K562 (cell line): Measurements from ENCODE around the gene PTTG1IP. TPM values are rescaled to one million over a fixed set of nuclear protein-coding genes. Genes with fewer than 3 reads are reported as not detected.

Source experiments
- BRCA1 ChIP-seq, 2 experiments: fragments of 450-650 bp in 1 of 2; sonication (generic) in 1 of 2; formaldehyde crosslinking in 1 of 2; IDR thresholded peaks; 2 replicates each; pipeline versions ENCODE4 v1.5.0 to v1.6.1; 2017 to 2020; ENCODE audit warnings: mild to moderate bottlenecking in 1 of 2, missing genetic modification reagents in 1 of 2
- ETS2 ChIP-seq: IDR thresholded peaks from 2 replicates; pipeline ENCODE4 v1.6.1; 2016; ENCODE audit warnings: borderline replicate concordance, missing genetic modification characterization, mild to moderate bottlenecking, moderate library complexity, missing compliant biosample characterization; ENCODE audit not compliant: poor library complexity, severe bottlenecking
- ETV6 ChIP-seq, 3 experiments: fragments of 150-350 bp in 1 of 3; sonication (generic) in 1 of 3; formaldehyde crosslinking in 1 of 3; IDR thresholded peaks; 2 replicates each; pipeline versions ENCODE4 v1.6.1 to v1.8.0; 2014 to 2022; ENCODE audit warnings: borderline replicate concordance in 2 of 3, low read depth in 2 of 3, antibody characterized with exemption in 1 of 3, low read length in 1 of 3, mild to moderate bottlenecking in 1 of 3, missing genetic modification reagents in 1 of 3
- PTRF ChIP-seq: fragments of 450-650 bp; IDR thresholded peaks from 2 replicates; pipeline ENCODE4 v1.6.1; 2016; ENCODE audit warnings: mild to moderate bottlenecking, missing genetic modification characterization, missing compliant biosample characterization
- ZNF3 ChIP-seq: fragments of 250-450 bp; sonication (Bioruptor Pico); IDR thresholded peaks from 2 replicates; pipeline ENCODE4 v1.5.0; 2021; ENCODE audit warnings: mild to moderate bottlenecking, moderate library complexity
- polyA plus RNA-seq, 8 experiments: library from polyadenylated mRNA; depleted of rRNA in 4 of 8; stranded (reverse) in 5 of 8; unstranded in 3 of 8; fragments of >200 nt; fragmentation: Nextera tagmentation in 2 of 8; fragmentation: Illumina TruSeq in 1 of 8; extraction: Ambion mirVana in 2 of 8; extraction: Trizol in 1 of 8; gene quantifications; 2 replicates each; pipeline versions ENCODE4 v1.2.1 to v1.2.3, GENCODE V29; 2011 to 2014; ENCODE audit warnings: inconsistent platforms in 1 of 8, missing spikeins in 1 of 8
- total RNA-seq, 7 experiments: library from RNA; depleted of rRNA in 6 of 7; stranded (reverse); fragments of >200 nt in 6 of 7; fragmentation: Illumina TruSeq in 2 of 7; extraction: Trizol in 2 of 7; gene quantifications; 2 replicates each; pipeline versions ENCODE4 v1.2.1 to v1.2.3, GENCODE V29; 2011 to 2021; ENCODE audit warnings: low replicate concordance in 1 of 7
- TF ChIP-seq, protein P1 (sequence below): fragments of 450-650 bp; IDR thresholded peaks from 2 replicates; pipeline ENCODE4 v1.6.1; 2016; ENCODE audit warnings: low read depth
- TF ChIP-seq, protein P2 (sequence below), 2 experiments: IDR thresholded peaks; 2 replicates each; pipeline ENCODE4 v1.6.1; 2012; ENCODE audit warnings: improper control_type of control experiment in 2 of 2, low read depth in 2 of 2, low read length in 2 of 2, borderline replicate concordance in 1 of 2
- TF ChIP-seq, protein P3 (sequence below): fragments of 450-650 bp; IDR thresholded peaks from 2 replicates; pipeline ENCODE4 v1.6.1; 2016; ENCODE audit warnings: antibody characterized with exemption
- TF ChIP-seq, protein P4 (sequence below): fragments of 250-450 bp; sonication (Bioruptor Pico); IDR thresholded peaks from 2 replicates; pipeline ENCODE4 v1.4.0; 2020; ENCODE audit warnings: mild to moderate bottlenecking, moderate library complexity

PTTG1IP gene
- total and polyA plus RNA-seq, 9 of the 15 experiments (the other 6 are each of a cell fraction or from before 2014, with no cell fraction given) = 5.0 to 99.3 (median 82.4) TPM

DNA sequence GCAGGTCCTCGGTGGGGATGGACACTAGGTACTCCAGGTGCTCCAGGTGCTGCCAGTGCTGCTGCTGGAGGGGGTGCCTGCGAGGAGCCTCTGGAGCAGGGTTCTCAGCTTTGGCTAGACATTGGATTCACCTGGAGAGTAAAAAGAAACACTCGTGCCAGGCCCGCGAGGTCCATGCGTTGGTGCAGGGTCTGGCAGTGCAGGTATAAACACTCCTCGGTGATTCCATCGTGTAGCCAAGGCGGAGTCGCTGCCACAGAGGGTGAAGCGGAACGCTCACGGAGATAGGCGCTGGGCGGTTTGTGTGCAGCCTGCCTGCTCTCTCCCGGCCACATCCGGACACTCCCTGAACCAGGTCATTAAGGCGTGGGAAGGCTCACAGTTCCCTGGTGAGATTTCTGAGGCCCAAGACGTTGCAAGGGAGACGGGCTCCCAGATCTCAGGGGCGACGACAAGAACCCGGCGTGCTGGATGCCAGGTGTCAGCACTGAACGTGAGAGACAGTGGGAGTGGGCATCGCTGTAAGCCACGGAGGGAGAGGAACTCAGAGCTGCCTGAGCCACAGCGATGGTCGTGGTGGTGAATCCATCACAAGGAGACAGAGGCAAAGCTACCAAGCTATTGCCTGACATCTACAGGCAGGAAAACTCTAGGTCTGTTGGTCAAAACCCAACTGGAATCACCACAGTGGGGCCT is 38.4 kb downstream of the PTTG1IP start (continued):
- TF ChIP-seq, protein P1, sequence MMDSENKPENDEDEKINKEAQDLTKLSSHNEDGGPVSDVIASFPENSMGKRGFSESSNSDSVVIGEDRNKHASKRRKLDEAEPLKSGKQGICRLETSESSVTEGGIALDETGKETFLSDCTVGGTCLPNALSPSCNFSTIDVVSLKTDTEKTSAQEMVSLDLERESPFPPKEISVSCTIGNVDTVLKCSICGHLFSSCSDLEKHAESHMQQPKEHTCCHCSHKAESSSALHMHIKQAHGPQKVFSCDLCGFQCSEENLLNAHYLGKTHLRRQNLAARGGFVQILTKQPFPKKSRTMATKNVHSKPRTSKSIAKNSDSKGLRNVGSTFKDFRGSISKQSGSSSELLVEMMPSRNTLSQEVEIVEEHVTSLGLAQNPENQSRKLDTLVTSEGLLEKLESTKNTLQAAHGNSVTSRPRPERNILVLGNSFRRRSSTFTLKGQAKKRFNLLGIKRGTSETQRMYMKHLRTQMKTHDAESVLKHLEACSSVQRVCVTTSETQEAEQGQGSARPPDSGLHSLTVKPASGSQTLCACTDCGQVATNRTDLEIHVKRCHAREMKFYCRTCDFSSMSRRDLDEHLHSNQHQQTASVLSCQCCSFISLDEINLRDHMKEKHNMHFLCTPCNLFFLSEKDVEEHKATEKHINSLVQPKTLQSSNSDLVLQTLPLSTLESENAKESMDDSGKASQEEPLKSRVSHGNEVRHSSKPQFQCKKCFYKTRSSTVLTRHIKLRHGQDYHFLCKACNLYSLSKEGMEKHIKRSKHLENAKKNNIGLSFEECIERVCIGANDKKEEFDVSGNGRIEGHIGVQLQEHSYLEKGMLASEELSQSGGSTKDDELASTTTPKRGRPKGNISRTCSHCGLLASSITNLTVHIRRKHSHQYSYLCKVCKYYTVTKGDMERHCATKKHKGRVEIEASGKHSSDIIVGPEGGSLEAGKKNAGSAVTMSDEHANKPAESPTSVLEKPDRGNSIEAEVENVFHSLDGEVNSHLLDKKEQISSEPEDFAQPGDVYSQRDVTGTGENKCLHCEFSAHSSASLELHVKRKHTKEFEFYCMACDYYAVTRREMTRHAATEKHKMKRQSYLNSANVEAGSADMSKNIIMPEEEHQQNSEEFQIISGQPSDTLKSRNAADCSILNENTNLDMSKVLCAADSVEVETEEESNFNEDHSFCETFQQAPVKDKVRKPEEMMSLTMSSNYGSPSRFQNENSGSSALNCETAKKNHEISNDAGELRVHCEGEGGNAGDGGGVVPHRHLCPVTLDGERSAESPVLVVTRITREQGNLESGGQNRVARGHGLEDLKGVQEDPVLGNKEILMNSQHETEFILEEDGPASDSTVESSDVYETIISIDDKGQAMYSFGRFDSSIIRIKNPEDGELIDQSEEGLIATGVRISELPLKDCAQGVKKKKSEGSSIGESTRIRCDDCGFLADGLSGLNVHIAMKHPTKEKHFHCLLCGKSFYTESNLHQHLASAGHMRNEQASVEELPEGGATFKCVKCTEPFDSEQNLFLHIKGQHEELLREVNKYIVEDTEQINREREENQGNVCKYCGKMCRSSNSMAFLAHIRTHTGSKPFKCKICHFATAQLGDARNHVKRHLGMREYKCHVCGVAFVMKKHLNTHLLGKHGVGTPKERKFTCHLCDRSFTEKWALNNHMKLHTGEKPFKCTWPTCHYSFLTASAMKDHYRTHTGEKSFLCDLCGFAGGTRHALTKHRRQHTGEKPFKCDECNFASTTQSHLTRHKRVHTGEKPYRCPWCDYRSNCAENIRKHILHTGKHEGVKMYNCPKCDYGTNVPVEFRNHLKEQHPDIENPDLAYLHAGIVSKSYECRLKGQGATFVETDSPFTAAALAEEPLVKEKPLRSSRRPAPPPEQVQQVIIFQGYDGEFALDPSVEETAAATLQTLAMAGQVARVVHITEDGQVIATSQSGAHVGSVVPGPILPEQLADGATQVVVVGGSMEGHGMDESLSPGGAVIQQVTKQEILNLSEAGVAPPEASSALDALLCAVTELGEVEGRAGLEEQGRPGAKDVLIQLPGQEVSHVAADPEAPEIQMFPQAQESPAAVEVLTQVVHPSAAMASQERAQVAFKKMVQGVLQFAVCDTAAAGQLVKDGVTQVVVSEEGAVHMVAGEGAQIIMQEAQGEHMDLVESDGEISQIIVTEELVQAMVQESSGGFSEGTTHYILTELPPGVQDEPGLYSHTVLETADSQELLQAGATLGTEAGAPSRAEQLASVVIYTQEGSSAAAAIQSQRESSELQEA = no peak
- TF ChIP-seq BRCA1 (IDR thresholded peaks at IDR 0.05) (no peak), BRCA1 (CRISPR knock-in tag; IDR thresholded peaks at IDR 0.05) (no peak), PTRF (tag) (no peak), ETV6 (IDR thresholded peaks at IDR 0.05; ENCODE audit: borderline replicate concordance in 1 of 2, low read depth in 2 of 2, low read length in 1 of 2) (no peak), ETV6 (CRISPR knock-in tag; IDR thresholded peaks at IDR 0.05; ENCODE audit: borderline replicate concordance) (no peak), ZNF3 (no peak), ETS2 (tag) (no peak)
- TF ChIP-seq, protein P2, sequence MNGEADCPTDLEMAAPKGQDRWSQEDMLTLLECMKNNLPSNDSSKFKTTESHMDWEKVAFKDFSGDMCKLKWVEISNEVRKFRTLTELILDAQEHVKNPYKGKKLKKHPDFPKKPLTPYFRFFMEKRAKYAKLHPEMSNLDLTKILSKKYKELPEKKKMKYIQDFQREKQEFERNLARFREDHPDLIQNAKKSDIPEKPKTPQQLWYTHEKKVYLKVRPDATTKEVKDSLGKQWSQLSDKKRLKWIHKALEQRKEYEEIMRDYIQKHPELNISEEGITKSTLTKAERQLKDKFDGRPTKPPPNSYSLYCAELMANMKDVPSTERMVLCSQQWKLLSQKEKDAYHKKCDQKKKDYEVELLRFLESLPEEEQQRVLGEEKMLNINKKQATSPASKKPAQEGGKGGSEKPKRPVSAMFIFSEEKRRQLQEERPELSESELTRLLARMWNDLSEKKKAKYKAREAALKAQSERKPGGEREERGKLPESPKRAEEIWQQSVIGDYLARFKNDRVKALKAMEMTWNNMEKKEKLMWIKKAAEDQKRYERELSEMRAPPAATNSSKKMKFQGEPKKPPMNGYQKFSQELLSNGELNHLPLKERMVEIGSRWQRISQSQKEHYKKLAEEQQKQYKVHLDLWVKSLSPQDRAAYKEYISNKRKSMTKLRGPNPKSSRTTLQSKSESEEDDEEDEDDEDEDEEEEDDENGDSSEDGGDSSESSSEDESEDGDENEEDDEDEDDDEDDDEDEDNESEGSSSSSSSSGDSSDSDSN (IDR thresholded peaks at IDR 0.05; ENCODE audit: borderline replicate concordance in 1 of 2, low read depth in 2 of 2, low read length in 2 of 2) = peak; percentile 79 to 87; a peak in 2 of 4 replicates
- TF ChIP-seq, protein P3, sequence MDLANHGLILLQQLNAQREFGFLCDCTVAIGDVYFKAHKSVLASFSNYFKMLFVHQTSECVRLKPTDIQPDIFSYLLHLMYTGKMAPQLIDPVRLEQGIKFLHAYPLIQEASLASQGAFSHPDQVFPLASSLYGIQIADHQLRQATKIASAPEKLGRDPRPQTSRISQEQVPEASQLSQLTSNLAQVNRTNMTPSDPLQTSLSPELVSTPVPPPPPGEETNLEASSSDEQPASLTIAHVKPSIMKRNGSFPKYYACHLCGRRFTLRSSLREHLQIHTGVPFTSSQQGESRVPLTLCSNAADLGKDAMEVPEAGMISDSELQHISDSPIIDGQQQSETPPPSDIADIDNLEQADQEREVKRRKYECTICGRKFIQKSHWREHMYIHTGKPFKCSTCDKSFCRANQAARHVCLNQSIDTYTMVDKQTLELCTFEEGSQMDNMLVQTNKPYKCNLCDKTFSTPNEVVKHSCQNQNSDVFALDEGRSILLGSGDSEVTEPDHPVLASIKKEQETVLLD = peak; percentile 31; the same call in 1 of the 2 replicates
- TF ChIP-seq, protein P4, sequence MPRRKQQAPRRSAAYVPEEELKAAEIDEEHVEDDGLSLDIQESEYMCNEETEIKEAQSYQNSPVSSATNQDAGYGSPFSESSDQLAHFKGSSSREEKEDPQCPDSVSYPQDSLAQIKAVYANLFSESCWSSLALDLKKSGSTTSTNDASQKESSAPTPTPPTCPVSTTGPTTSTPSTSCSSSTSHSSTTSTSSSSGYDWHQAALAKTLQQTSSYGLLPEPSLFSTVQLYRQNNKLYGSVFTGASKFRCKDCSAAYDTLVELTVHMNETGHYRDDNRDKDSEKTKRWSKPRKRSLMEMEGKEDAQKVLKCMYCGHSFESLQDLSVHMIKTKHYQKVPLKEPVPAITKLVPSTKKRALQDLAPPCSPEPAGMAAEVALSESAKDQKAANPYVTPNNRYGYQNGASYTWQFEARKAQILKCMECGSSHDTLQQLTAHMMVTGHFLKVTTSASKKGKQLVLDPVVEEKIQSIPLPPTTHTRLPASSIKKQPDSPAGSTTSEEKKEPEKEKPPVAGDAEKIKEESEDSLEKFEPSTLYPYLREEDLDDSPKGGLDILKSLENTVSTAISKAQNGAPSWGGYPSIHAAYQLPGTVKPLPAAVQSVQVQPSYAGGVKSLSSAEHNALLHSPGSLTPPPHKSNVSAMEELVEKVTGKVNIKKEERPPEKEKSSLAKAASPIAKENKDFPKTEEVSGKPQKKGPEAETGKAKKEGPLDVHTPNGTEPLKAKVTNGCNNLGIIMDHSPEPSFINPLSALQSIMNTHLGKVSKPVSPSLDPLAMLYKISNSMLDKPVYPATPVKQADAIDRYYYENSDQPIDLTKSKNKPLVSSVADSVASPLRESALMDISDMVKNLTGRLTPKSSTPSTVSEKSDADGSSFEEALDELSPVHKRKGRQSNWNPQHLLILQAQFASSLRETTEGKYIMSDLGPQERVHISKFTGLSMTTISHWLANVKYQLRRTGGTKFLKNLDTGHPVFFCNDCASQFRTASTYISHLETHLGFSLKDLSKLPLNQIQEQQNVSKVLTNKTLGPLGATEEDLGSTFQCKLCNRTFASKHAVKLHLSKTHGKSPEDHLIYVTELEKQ (CRISPR knock-in tag) = no peak
